ENCODE measurements around the gene TRIM14. TPM values are rescaled to one million over a fixed set of nuclear protein-coding genes. Genes with fewer than 3 reads are reported as not detected.
A peak's percentile ranks its signal among the peaks of the same experiment; 100 is the strongest.

TRIM14 gene
- total and polyA plus RNA-seq, 2 of the 13 experiments (the other 11 are each of a cell fraction or from before 2014, with no cell fraction given), result 9.2 to 13.0 TPM

- TF ChIP-seq, protein P1, sequence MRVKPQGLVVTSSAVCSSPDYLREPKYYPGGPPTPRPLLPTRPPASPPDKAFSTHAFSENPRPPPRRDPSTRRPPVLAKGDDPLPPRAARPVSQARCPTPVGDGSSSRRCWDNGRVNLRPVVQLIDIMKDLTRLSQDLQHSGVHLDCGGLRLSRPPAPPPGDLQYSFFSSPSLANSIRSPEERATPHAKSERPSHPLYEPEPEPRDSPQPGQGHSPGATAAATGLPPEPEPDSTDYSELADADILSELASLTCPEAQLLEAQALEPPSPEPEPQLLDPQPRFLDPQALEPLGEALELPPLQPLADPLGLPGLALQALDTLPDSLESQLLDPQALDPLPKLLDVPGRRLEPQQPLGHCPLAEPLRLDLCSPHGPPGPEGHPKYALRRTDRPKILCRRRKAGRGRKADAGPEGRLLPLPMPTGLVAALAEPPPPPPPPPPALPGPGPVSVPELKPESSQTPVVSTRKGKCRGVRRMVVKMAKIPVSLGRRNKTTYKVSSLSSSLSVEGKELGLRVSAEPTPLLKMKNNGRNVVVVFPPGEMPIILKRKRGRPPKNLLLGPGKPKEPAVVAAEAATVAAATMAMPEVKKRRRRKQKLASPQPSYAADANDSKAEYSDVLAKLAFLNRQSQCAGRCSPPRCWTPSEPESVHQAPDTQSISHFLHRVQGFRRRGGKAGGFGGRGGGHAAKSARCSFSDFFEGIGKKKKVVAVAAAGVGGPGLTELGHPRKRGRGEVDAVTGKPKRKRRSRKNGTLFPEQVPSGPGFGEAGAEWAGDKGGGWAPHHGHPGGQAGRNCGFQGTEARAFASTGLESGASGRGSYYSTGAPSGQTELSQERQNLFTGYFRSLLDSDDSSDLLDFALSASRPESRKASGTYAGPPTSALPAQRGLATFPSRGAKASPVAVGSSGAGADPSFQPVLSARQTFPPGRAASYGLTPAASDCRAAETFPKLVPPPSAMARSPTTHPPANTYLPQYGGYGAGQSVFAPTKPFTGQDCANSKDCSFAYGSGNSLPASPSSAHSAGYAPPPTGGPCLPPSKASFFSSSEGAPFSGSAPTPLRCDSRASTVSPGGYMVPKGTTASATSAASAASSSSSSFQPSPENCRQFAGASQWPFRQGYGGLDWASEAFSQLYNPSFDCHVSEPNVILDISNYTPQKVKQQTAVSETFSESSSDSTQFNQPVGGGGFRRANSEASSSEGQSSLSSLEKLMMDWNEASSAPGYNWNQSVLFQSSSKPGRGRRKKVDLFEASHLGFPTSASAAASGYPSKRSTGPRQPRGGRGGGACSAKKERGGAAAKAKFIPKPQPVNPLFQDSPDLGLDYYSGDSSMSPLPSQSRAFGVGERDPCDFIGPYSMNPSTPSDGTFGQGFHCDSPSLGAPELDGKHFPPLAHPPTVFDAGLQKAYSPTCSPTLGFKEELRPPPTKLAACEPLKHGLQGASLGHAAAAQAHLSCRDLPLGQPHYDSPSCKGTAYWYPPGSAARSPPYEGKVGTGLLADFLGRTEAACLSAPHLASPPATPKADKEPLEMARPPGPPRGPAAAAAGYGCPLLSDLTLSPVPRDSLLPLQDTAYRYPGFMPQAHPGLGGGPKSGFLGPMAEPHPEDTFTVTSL (CRISPR knock-in tag; IDR thresholded peaks at IDR 0.05; ENCODE audit: borderline replicate concordance), result no peak
- TF ChIP-seq TBX2 (CRISPR knock-in tag; IDR thresholded peaks at IDR 0.05; ENCODE audit: borderline replicate concordance), result no peak
- TF ChIP-seq CEBPB (IDR thresholded peaks at IDR 0.05; ENCODE audit: borderline replicate concordance, low read depth, low read length), result no peak
- TF ChIP-seq SP1 (IDR thresholded peaks at IDR 0.05), result no peak
- TF ChIP-seq SP1 (CRISPR knock-in tag; IDR thresholded peaks at IDR 0.05), result no peak
- TF ChIP-seq, protein P2, sequence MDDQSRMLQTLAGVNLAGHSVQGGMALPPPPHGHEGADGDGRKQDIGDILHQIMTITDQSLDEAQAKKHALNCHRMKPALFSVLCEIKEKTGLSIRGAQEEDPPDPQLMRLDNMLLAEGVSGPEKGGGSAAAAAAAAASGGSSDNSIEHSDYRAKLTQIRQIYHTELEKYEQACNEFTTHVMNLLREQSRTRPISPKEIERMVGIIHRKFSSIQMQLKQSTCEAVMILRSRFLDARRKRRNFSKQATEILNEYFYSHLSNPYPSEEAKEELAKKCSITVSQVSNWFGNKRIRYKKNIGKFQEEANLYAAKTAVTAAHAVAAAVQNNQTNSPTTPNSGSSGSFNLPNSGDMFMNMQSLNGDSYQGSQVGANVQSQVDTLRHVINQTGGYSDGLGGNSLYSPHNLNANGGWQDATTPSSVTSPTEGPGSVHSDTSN (CRISPR knock-in tag; IDR thresholded peaks at IDR 0.05; ENCODE audit: borderline replicate concordance), result no peak
- TF ChIP-seq, protein P3, sequence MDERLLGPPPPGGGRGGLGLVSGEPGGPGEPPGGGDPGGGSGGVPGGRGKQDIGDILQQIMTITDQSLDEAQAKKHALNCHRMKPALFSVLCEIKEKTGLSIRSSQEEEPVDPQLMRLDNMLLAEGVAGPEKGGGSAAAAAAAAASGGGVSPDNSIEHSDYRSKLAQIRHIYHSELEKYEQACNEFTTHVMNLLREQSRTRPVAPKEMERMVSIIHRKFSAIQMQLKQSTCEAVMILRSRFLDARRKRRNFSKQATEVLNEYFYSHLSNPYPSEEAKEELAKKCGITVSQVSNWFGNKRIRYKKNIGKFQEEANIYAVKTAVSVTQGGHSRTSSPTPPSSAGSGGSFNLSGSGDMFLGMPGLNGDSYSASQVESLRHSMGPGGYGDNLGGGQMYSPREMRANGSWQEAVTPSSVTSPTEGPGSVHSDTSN (CRISPR knock-in tag; IDR thresholded peaks at IDR 0.05), result no peak
- TF ChIP-seq BCL3 (CRISPR knock-in tag; IDR thresholded peaks at IDR 0.05), result no peak
- peak; percentile 79 for TF ChIP-seq RXRA (CRISPR knock-in tag; IDR thresholded peaks at IDR 0.05)
- peak; percentile 50; the same call in 1 of the 2 replicates for TF ChIP-seq HMG20A (CRISPR knock-in tag; IDR thresholded peaks at IDR 0.05; ENCODE audit: borderline replicate concordance)
- TF ChIP-seq ATF2 (CRISPR knock-in tag; IDR thresholded peaks at IDR 0.05), result 0 out of 2 replicates have a peak, but pooled peaks have one; percentile 44
- no peak for TF ChIP-seq ZNF557 (CRISPR knock-in tag; IDR thresholded peaks at IDR 0.05)
- TF ChIP-seq STAT5B (CRISPR knock-in tag; IDR thresholded peaks at IDR 0.05), result no peak
- no peak for TF ChIP-seq ZNF44 (CRISPR knock-in tag; IDR thresholded peaks at IDR 0.05)
- no peak for TF ChIP-seq MXD4 (CRISPR knock-in tag; IDR thresholded peaks at IDR 0.05)
- no peak for TF ChIP-seq ZNF704 (CRISPR knock-in tag; IDR thresholded peaks at IDR 0.05; ENCODE audit: borderline replicate concordance)
- TF ChIP-seq SNAPC5 (CRISPR knock-in tag; IDR thresholded peaks at IDR 0.05; ENCODE audit: borderline replicate concordance), result no peak
- no peak for TF ChIP-seq GPN1 (CRISPR knock-in tag; IDR thresholded peaks at IDR 0.05; ENCODE audit: borderline replicate concordance)
Measured at GRCh38 chr9:98150164-98150563, 31.1 kb upstream of the TRIM14 start (continued).

All from HepG2 (cell line).